ENCODE results near the gene OLFM4.

OLFM4 gene

DNA sequence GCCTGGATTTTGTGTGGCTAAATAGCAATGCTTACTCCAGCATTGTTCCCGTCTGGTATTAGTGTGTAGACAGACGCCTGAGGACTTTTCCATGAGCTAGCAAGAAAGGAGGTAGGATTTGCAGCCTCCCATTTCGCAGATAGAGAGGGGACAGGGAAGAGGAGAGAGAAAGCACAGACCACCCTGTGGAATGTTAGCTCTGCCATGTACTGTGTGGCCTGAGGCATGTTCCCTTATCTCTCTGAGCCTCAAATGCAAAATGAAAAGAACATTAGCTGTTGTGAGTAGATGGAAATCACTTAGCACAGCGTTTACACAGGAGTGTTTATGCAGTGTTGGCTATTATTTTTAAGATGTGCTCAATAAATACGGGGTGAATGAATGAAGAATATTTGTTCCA lies 45.5 kb downstream of the OLFM4 start:
- Histone ChIP-seq H3K36me3 (ENCODE audit: control insufficient read depth in 2 of 2, insufficient read depth in 1 of 2, low read length in 2 of 2) (no peaks in the 10 kb centered on the region), H3K4me1 (ENCODE audit: control insufficient read depth, insufficient read depth, low read length) (no peaks in the 10 kb centered on the region), H3K9me3 (ENCODE audit: control insufficient read depth, insufficient read depth, low read depth, low read length) (no peaks in the 10 kb centered on the region), H3K4me3 (ENCODE audit: low read depth, low read length) (no peak overlapping the region), H3K27ac (ENCODE audit: extremely low read depth, low read depth, low read length) (no peak overlapping the region)
- POLR2A ChIA-PET = interaction anchor here (0.5 kb wide), 1 partner anchor 569 kb away, joined by 3 read pairs; no protein-coding TSS in a partner anchor
- CTCF ChIA-PET = interaction anchor here (0.9 kb wide), 1 partner anchor 106 kb away, joined by 3 read pairs; no protein-coding TSS in a partner anchor
- TF ChIP-seq ZNF510 (tag by site-specific recombination; IDR thresholded peaks at IDR 0.05; ENCODE audit: insufficient replicate concordance) (no peak), ZNF837 (tag by site-specific recombination; IDR thresholded peaks at IDR 0.05) (no peak), ZNF610 (tag by site-specific recombination; IDR thresholded peaks at IDR 0.05; ENCODE audit: borderline replicate concordance) (no peak), ZNF324 (tag by site-specific recombination; IDR thresholded peaks at IDR 0.05) (no peak), ZNF623 (tag by site-specific recombination; IDR thresholded peaks at IDR 0.05) (no peak), ZNF211 (tag by site-specific recombination; IDR thresholded peaks at IDR 0.05; ENCODE audit: low read depth) (no peak), IKZF3 (tag by site-specific recombination; IDR thresholded peaks at IDR 0.05) (no peak), EGR2 (tag by site-specific recombination; IDR thresholded peaks at IDR 0.05; ENCODE audit: low read depth) (no peak)
- TF ChIP-seq, protein P1, sequence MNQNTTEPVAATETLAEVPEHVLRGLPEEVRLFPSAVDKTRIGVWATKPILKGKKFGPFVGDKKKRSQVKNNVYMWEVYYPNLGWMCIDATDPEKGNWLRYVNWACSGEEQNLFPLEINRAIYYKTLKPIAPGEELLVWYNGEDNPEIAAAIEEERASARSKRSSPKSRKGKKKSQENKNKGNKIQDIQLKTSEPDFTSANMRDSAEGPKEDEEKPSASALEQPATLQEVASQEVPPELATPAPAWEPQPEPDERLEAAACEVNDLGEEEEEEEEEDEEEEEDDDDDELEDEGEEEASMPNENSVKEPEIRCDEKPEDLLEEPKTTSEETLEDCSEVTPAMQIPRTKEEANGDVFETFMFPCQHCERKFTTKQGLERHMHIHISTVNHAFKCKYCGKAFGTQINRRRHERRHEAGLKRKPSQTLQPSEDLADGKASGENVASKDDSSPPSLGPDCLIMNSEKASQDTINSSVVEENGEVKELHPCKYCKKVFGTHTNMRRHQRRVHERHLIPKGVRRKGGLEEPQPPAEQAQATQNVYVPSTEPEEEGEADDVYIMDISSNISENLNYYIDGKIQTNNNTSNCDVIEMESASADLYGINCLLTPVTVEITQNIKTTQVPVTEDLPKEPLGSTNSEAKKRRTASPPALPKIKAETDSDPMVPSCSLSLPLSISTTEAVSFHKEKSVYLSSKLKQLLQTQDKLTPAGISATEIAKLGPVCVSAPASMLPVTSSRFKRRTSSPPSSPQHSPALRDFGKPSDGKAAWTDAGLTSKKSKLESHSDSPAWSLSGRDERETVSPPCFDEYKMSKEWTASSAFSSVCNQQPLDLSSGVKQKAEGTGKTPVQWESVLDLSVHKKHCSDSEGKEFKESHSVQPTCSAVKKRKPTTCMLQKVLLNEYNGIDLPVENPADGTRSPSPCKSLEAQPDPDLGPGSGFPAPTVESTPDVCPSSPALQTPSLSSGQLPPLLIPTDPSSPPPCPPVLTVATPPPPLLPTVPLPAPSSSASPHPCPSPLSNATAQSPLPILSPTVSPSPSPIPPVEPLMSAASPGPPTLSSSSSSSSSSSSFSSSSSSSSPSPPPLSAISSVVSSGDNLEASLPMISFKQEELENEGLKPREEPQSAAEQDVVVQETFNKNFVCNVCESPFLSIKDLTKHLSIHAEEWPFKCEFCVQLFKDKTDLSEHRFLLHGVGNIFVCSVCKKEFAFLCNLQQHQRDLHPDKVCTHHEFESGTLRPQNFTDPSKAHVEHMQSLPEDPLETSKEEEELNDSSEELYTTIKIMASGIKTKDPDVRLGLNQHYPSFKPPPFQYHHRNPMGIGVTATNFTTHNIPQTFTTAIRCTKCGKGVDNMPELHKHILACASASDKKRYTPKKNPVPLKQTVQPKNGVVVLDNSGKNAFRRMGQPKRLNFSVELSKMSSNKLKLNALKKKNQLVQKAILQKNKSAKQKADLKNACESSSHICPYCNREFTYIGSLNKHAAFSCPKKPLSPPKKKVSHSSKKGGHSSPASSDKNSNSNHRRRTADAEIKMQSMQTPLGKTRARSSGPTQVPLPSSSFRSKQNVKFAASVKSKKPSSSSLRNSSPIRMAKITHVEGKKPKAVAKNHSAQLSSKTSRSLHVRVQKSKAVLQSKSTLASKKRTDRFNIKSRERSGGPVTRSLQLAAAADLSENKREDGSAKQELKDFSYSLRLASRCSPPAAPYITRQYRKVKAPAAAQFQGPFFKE (tag by site-specific recombination; IDR thresholded peaks at IDR 0.05; ENCODE audit: borderline replicate concordance) = no peak
- TF ChIP-seq, protein P2, sequence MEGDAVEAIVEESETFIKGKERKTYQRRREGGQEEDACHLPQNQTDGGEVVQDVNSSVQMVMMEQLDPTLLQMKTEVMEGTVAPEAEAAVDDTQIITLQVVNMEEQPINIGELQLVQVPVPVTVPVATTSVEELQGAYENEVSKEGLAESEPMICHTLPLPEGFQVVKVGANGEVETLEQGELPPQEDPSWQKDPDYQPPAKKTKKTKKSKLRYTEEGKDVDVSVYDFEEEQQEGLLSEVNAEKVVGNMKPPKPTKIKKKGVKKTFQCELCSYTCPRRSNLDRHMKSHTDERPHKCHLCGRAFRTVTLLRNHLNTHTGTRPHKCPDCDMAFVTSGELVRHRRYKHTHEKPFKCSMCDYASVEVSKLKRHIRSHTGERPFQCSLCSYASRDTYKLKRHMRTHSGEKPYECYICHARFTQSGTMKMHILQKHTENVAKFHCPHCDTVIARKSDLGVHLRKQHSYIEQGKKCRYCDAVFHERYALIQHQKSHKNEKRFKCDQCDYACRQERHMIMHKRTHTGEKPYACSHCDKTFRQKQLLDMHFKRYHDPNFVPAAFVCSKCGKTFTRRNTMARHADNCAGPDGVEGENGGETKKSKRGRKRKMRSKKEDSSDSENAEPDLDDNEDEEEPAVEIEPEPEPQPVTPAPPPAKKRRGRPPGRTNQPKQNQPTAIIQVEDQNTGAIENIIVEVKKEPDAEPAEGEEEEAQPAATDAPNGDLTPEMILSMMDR (tag by site-specific recombination; IDR thresholded peaks at IDR 0.05) = no peak
- TF ChIP-seq, protein P3, sequence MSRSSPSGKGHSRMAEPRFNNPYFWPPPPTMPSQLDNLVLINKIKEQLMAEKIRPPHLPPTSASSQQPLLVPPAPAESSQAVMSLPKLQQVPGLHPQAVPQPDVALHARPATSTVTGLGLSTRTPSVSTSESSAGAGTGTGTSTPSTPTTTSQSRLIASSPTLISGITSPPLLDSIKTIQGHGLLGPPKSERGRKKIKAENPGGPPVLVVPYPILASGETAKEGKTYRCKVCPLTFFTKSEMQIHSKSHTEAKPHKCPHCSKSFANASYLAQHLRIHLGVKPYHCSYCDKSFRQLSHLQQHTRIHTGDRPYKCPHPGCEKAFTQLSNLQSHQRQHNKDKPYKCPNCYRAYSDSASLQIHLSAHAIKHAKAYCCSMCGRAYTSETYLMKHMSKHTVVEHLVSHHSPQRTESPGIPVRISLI (tag by site-specific recombination; IDR thresholded peaks at IDR 0.05) = no peak
- TF ChIP-seq, protein P4, sequence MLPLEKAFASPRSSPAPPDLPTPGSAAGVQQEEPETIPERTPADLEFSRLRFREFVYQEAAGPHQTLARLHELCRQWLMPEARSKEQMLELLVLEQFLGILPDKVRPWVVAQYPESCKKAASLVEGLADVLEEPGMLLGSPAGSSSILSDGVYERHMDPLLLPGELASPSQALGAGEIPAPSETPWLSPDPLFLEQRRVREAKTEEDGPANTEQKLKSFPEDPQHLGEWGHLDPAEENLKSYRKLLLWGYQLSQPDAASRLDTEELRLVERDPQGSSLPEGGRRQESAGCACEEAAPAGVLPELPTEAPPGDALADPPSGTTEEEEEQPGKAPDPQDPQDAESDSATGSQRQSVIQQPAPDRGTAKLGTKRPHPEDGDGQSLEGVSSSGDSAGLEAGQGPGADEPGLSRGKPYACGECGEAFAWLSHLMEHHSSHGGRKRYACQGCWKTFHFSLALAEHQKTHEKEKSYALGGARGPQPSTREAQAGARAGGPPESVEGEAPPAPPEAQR (tag by site-specific recombination; IDR thresholded peaks at IDR 0.05) = no peak
- TF ChIP-seq, protein P5, sequence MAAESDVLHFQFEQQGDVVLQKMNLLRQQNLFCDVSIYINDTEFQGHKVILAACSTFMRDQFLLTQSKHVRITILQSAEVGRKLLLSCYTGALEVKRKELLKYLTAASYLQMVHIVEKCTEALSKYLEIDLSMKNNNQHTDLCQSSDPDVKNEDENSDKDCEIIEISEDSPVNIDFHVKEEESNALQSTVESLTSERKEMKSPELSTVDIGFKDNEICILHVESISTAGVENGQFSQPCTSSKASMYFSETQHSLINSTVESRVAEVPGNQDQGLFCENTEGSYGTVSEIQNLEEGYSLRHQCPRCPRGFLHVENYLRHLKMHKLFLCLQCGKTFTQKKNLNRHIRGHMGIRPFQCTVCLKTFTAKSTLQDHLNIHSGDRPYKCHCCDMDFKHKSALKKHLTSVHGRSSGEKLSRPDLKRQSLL (tag by site-specific recombination; IDR thresholded peaks at IDR 0.05) = no peak
- TF ChIP-seq, protein P6, sequence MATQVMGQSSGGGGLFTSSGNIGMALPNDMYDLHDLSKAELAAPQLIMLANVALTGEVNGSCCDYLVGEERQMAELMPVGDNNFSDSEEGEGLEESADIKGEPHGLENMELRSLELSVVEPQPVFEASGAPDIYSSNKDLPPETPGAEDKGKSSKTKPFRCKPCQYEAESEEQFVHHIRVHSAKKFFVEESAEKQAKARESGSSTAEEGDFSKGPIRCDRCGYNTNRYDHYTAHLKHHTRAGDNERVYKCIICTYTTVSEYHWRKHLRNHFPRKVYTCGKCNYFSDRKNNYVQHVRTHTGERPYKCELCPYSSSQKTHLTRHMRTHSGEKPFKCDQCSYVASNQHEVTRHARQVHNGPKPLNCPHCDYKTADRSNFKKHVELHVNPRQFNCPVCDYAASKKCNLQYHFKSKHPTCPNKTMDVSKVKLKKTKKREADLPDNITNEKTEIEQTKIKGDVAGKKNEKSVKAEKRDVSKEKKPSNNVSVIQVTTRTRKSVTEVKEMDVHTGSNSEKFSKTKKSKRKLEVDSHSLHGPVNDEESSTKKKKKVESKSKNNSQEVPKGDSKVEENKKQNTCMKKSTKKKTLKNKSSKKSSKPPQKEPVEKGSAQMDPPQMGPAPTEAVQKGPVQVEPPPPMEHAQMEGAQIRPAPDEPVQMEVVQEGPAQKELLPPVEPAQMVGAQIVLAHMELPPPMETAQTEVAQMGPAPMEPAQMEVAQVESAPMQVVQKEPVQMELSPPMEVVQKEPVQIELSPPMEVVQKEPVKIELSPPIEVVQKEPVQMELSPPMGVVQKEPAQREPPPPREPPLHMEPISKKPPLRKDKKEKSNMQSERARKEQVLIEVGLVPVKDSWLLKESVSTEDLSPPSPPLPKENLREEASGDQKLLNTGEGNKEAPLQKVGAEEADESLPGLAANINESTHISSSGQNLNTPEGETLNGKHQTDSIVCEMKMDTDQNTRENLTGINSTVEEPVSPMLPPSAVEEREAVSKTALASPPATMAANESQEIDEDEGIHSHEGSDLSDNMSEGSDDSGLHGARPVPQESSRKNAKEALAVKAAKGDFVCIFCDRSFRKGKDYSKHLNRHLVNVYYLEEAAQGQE (tag by site-specific recombination; IDR thresholded peaks at IDR 0.05) = no peak
- TF ChIP-seq, protein P7, sequence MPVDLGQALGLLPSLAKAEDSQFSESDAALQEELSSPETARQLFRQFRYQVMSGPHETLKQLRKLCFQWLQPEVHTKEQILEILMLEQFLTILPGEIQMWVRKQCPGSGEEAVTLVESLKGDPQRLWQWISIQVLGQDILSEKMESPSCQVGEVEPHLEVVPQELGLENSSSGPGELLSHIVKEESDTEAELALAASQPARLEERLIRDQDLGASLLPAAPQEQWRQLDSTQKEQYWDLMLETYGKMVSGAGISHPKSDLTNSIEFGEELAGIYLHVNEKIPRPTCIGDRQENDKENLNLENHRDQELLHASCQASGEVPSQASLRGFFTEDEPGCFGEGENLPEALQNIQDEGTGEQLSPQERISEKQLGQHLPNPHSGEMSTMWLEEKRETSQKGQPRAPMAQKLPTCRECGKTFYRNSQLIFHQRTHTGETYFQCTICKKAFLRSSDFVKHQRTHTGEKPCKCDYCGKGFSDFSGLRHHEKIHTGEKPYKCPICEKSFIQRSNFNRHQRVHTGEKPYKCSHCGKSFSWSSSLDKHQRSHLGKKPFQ (tag by site-specific recombination; IDR thresholded peaks at IDR 0.05) = no peak

All from HEK293 (cell line).